ENCODE measurements around the gene VPS37B.
"Not testable (repeated sequence)": the region's sequence is repeated elsewhere in the genome, so short reads cannot be mapped to it uniquely, and the experiment has no call there.

VPS37B gene

DNA sequence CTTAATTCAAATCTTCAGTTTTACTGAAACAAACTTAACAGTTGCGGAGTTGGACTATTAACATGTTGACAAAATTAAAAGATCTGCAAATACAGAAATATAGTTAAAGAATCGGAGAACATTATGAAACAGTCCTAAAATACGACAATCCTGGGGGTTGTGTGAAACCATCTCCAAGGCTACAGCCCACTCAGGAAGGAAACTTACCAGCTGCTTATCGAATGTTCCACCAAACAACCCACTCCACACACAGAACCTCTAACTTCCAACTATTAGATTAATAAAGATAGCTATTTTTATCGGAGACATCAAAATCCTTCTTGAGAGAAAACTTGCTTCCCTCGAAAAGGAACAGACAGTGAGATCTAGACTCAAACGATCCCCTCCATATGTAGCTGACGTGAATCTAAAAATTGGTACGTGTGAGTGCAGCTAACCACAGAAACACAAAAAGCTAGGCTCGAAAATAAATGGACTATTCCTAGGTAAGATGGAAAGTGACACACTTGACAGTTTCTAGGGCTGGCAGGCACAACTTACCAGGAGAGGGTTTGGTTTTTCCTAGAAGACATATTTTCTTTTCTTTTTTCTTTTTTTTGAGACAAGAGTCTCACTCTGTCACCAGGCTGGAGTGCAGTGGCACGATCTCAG lies 12.9 kb downstream of the VPS37B start:
- DNase-seq (ENCODE audit: low spot score), result no peak

DNA sequence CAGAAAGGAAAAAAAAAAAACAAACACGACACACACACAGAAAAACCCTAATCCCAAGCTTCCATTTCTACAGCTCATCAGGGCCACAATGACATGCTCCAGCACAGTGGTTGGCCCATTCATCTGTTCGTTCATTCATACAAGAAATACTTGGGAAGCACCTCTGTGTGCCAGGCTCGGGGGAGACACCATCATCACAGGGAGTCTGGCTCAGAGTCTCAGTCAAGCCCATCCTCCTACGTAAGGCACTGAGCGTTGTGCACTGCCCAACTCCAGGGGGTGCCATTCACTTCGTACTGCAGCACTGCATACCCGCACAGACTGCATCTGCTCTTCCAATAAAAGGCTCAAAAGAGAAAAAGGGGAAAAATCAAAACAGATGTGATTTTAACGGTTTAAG lies 15.3 kb downstream of the VPS37B start:
- DNase-seq (ENCODE audit: low spot score), result peak; percentile 71

DNA sequence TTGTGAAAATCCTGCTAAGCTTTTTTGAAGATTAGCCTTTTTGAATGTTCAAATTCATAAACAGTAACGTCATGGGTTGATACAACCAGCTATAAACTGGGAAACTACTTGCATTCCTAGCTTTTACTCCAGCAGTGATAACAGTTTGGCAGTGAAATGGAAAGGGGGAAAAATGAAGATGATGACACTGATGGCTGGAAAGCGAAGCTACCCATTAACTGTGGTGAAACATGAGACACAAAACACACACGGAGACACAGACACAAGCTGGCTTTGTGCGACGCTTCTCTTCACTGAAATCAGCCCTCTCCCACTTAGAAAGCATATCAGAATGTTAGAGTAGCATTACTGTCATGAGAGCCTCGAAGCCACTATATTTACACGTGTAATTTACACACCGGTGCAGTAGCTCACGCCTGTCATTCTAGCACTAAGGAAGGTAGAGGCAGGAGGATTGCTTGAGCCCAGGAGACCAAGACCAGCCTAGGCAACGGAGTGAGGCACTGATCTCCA lies 15.7 kb downstream of the VPS37B start:
- DNase-seq (ENCODE audit: low spot score), result no peak

DNA sequence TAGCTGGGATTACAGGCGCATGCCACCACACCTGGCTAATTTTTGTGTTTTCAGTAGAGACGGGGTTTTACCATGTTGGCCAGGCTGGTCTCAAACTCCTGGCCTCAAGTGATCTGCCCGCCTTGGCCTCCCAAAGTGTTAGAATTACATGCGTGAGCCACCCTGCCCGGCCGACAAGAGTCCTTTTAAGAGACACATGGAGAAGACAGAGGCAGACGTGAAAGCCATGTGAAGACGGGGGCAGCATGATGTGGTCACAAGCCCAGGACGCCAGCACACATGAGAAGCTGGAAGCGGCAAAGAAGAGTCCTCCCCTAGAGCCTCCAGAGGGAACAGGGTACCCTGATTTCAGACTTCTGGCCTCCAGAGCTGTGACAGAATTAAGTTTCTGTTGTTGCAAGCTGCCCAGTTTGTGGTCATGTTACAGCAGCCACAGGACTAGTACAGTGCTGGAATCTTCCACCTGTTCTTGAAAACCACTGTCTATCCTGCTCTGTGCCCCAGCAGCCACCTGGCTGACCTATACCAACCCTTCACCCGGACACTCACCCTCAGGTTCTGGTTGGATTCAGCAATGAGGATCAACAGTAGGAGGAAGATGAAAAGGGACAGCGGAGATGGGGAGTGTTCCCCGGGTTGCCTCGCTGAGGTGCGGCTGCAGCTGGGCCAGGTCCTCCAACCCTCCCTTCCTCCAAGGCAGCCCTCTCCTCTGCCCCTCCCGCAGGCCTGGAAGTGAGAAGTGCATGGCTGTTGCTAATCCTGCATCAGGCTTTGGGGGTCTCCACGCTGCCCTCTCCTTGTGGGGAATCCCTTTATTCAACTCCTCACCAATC lies 16.9 kb downstream of the VPS37B start:
- DNase-seq (ENCODE audit: low spot score), result no peak

DNA sequence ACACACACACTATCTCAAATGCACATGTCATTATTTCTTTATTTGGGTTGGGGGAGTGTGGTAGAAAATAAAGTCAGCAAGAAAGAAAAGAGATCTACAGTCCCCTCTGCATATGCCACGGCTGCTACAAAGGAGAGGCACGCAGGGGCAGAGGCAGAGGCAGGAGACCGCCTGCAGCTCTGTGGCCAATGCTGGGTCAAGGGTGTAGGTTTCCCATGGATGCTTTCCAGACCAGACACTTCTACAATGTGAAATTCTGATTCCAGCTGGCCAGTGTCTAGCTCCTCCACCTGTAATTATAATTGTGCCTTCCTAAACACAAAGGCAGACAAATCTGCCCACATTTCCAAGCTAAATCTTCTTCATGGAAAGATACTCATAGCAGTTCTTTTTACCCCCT lies 19.2 kb downstream of the VPS37B start:
- DNase-seq (ENCODE audit: low spot score), result no peak

DNA sequence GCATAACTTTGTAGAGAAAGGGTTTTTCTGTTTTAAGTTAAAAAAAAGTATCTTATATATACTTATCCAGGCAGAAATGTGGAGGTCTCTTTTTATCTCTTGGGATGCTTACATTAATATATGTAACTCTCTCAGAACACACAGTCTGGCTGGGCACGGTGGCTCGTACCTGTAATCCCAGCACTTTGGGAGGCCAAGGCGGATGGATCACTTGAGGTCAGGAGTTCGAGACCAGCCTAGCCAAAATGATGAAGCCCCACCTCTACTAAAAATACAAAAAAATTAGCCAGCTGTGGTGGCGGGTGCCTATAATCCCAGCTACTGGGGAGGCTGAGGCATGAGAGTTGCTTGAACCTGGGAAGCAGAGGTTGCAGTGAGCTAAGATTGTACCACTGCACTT lies 19.6 kb downstream of the VPS37B start:
- DNase-seq (ENCODE audit: low spot score), result not testable (repeated sequence)

DNA sequence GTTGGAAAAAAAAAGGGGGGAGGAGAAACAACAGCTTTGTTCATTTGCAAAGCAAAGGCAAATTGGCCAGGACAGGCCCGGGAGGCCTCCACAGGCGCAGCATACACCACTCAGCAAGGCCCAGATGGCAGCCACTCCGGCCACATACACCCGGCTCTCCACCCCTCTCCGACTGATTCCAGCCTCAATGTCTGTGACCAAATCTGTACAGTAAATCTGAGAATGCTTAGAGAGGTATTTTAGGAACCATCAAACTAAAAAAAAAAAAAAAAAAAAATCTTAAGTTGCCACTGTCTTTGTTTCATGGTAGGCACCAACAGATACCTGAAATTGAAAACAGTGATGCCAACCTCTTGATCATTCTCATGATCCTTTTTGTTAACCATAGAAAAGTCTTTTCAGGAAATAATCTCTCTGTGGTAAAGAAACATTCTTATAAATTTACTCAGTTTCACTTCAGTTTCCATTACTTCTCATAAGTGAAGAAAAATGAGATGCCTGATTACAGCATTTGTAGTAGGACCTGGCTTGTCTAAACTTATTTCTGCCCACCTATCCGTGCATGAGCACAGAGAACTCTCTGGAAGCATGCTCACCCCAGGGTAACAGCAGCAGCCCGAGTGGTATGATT lies 20.2 kb downstream of the VPS37B start:
- no peak for DNase-seq (ENCODE audit: low spot score)

DNA sequence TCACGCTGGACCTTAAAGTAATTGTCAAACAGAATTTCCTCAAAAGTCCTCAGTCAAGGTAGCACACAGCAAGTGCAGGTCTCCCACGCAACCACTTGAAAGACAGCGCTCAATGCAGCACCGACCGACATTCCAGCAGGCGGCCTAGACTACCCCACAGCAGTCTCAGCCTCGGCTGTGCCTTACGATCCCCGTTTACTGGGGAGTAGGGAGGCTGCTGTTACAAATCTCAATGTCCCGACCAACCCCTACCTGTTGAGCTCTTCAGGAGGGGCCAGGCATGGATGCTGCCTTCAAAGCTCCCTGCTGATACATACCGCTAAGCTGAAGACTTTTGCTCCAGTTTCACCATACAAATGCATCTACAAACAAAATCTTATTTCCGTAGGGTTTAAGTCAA lies 21.8 kb downstream of the VPS37B start:
- DNase-seq (ENCODE audit: low spot score), result no peak

DNA sequence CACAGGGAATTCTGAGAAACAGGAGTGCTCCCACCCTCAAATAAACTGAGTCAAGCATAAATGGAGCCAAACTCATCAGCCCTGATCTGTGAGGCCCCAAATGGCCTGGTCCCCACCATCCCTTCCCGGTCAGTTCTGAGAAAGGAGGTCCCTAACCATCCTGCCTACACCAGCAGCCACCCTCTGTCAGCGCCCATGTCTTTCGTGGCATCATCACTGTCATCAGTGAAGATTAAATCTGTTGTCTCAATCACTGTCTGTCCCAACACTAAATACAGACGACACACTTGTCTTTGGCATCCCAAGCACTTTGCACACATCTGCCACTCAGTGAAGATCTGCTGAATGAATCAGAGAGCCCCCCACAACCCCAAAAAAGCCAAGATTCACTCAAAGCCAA lies 22.4 kb downstream of the VPS37B start:
- no peak for DNase-seq (ENCODE audit: low spot score)

DNA sequence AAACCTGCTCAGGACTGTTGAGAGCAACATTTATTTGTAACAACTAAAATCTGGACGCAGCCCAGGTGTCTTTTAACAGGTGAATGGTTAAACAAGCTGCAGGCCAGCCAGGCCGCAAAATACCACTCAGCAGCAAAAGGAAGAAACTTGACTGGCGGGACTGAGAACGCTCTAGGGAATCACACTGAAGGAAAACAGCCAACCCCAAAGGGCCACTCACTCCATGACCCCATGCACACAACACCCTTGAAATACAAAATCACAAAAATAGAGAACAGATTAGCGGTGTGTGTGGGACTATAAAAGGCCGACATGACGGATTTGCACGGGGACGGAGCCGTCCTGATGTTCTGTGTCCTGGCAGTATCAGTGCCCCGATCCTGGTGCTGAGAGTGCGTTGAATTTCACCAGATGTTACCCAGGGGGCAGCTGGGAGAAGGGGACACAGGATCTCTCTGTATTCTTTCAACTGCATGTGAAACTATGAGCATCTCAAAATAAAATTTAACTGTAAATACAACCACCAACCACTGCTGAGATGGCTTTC lies 23.0 kb downstream of the VPS37B start:
- no peak for DNase-seq (ENCODE audit: low spot score)

DNA sequence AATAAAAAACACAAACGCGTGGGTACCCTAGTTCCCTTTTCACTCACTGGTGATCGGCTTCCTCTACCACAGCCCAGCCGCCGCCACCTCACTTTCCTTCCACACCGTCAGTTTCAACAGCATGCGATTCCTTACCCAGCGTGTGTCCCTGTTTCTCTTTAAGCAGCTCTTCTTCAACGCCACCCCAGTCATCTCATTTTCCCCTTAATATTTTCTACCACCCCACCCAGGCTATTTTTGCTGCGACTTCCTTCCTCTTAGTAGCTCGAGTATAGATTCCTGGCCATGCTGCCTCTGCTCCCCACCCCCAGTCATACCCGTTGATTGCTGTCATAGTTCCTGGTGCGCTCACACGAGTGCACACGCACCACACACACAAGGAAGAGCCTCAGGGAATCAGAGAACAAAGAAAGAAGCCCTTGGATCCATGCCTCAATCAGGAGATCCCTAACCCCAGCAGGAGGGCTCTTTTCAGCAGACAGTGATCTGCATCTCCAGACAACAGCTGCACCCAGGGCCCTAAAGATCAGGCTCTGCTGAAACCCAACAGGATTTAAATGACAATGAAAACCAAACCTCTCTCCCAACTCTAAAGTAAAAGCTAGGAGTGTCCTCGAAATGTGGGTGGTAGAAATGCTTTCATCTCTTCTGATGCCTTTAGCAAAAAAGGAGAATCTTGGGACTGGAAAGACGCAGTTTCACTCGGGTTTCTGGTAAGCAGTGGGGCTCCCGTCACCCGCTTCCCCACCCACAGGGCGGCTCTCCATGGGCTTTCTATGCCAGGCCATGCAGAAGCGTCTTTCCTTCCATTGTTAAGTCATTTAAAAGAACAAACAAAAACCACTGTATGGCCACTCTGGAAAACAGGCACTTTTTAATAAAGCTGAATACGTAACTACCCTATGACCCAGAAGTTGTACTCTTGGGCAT lies 23.8 kb downstream of the VPS37B start:
- peak; percentile 61 for DNase-seq (ENCODE audit: low spot score)

DNA sequence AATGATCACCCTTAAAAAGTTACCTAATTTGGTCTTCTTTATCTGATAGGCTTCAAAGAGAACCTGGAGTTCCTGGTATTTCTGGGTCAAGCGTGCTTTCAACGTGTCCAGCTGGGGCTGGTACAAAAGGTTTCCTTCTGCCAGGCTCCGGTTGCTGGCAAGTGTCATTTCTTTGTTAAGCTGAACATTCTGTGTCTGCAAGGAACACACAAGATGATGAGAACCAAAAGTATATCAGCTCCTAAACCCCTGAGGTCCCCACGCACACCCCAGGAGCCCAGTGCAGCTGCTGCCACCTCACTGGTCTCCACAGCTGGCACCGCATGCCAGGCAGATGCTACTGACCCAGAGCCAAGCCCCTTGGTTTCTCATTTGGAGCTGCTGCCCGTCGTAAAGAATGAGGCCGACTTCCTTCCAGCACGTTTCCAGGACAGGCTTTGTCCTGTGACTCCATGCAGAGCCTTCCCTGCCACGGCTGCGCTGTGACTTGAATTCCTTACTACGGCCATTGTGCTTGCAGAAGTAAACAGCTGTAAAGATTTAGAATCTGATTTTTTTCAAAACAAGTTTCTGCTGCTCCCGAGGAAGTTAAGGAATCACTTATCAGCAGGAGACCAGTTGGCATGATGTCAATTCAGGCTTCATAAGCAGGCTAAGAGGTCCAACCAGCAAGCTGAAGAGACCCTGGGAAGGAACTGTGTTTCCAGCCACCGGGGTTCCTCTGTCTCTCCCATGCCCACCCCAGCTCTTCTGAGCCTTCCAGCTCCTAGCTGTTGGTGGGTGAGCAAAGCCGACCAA lies 24.9 kb downstream of the VPS37B start:
- peak; percentile 35 for DNase-seq (ENCODE audit: low spot score)

DNA sequence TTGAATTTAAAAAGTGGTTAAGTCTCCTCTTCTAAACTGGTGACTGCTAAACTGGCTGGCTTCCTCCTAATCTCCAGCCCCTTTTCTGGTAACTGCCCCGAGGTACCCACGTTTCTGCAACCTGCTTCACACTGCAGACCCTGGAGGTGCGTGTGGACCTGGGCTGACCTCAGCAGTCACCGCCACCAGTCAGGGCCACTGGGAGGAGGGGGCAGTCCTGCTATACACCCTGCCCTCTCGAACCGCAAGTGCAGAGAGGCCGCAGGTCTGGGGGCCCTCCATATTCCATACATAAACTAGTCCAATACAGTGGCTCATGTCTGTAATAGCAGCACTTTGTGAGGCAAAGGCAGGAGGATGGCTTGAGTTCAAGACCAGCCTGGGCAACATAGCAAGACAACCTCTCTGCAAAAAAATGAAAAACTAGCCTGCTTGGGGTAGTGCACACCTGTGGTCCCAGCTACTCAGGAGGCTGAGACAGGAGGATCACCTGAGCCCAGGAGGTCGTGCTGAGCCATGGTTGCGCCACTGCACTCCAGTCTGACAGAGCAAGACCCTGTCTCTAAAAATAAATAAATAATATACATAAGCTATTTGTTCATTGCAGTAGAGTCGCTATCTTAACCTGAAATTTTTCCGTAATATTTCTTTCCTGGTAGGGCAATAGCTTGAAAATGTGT lies 25.6 kb downstream of the VPS37B start:
- no peak for DNase-seq (ENCODE audit: low spot score)

DNA sequence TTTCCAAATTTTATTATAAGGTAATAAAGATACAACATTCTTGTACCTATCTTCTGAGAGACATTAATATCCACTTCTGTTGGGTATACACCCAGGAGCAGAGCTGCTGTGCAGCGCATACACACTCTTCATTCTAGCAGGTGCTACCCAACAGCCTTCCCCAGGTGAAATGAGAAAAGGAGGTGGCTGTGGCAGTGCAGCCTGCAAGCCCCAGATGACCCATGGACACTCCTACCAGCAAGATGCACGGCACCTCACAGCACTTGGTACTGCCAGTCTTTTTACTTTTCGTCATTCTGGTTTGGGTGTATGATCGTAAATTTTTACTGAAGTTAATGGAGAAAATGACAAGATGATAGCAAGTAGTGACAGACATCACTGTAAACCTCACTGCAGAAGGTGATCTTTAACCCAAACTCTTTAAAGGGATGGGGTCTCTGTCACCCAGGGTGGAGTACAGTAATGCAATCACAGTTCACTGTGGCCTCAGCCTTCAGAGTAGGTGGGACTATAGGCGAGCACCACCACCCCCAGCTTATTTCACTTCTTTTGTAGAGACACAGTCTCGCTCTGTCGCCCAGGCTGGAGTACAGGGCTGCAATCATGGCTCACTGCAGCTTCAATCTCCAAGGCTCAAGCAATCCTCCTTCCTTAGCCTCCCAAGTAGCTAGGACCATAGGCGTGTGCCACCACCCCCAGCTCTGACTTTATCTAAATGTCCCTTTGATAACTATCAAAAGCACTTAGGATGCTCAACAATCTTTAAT lies 26.5 kb downstream of the VPS37B start:
- no peak for DNase-seq (ENCODE audit: low spot score)

DNA sequence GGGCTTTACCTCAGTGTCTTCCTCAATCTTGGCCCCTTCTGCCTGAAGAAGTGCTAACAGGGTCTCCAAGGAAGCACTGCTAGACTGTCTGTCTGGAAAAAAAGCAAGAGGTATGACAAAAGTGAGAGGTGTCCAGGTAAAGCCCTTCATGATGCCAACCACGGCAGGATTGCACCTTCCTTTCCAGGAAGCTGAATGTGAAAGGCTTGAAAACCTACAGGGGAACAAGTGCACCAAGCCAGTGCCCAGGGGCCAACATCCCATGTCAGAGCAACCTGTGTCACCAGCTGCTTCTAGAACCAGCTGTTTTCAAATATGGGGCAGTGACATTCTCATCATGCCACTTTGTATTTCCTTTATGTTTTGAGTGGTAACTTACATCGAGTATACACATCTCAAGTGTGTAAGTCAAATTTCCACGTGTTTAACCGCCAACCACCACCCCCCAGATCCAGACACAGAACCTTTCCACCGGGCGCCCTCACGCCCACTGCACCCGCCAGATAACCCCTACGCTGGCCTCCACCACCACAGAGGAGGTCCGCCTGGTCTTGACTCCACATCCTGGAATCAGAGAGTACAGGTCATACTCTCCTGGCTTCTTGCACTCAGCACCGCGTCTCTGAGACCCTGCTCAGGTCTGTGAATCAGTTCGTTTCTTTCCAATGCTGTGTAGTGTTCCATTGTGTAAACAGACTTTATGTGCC lies 27.3 kb downstream of the VPS37B start:
- DNase-seq (ENCODE audit: low spot score), result no peak

DNA sequence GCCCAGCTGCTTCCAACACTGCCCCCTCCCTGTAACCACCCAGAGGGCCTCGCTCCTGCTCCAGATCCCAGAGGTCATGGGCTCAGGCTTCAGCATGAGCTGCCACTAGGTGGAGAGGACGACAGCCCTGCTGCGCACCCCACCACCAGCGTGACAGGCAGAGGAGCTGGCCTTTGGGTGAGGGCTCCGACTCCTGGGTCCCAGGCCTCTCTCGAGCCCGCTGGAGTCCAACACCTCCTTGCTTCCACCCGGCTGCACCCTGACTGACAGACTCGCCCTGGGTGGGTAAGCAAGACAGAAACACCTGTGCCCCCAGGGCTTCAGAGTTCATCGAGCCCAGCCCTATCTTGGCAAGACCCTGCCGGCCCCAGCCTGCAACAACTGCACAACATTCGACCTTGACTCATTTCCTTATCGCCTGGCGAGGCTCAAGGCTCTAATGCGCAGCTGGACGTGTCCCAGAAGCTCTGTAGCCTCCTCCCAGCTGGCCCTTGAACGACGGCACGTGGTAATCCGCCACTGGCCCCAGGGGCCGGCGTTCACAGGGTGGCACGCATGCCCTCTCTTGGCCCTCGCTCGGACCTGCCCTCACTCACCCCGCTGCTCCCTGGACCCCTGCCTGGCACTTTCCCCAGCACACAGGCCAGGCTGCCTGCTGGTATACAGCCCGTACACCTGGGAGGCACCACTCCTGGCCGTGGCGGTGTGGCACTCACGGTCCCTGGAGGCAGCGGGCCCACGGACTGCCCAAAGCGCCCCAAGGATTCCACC lies 28.0 kb downstream of the VPS37B start:
- DNase-seq (ENCODE audit: low spot score), result peak; percentile 70

DNA sequence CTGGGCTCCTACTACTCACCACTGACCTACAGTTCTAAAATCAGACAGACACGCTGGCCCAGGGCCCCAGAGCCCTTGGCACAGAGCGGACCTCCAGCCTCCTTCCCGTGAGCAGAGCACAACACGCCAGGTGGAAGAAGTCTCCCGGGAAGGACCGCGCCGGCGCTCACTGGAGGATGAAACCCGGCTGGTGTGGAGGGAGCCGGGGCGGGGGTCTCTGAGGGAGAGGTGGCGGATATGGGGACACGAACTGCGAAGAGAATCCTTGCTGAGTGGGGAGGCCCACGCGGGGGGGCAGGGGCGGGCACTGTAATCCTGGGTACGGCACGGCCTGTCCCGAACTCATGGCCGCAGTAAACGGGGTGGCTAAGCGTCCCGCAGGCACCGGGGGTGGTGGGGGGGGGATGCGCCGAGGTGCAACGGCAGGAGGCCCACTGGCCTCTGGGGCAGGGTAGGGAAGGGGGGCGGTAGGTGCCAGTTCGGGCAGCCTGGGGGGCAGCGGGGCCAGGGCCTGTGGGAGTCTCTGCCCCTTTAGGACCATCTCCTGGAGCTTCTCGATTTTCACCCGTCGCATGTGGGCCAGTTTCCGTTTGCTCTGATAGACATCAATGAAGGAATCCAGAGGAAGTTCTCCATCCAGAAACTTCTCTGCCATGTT lies 28.8 kb downstream of the VPS37B start:
- no peak for DNase-seq (ENCODE audit: low spot score)
